Esophagus muscularis mucosa (tissue), 3 donors: ENCODE data around the gene SPATA9.

Experiments
- CTCF ChIP-seq, 3 experiments: fragments of 200-600 bp in 2 of 3; fragments of 450-650 bp in 1 of 3; sonication (generic) in 2 of 3; IDR thresholded peaks; one replicate each; pipeline ENCODE4 v1.5.1; 2017 to 2019; ENCODE audit warnings: antibody characterized with exemption in 3 of 3, mild to moderate bottlenecking in 2 of 3, moderate library complexity in 1 of 3
- POLR2AphosphoS5 ChIP-seq, 2 donors: sonication (generic); formaldehyde crosslinking; IDR thresholded peaks; one replicate each; pipeline ENCODE4 v1.6.1; 2017; ENCODE audit warnings: antibody characterized with exemption in 2 of 2

GRCh38 chr5:95644351-95645042 is 38.3 kb downstream of the SPATA9 start:
- TF ChIP-seq CTCF (IDR thresholded peaks at IDR 0.05) = peak; percentile 75 to 81 (median 76)
- TF ChIP-seq POLR2AphosphoS5 (IDR thresholded peaks at IDR 0.05) = peak; percentile 5 to 20
